GM12892 (cell line): ENCODE data around the gene LRRC75B.

Source experiments
- POLR2A ChIP-seq: IDR thresholded peaks from 2 replicates; pipeline ENCODE4 v1.6.1; 2011; ENCODE audit warnings: low read depth, low read length, control low read depth
- POLR2AphosphoS5 ChIP-seq: IDR thresholded peaks from 2 replicates; pipeline ENCODE4 v1.6.1; 2011; ENCODE audit warnings: low read depth, low read length, control low read depth

- TF ChIP-seq POLR2A (no peak), POLR2AphosphoS5 (no peak)
Measured at GRCh38 chr22:24567668-24568067, 25.2 kb downstream of the LRRC75B start.
